Myocyte (in vitro differentiated cells): ENCODE data around the gene HOXA4. TPM values are rescaled to one million over a fixed set of nuclear protein-coding genes. Genes with fewer than 3 reads are reported as not detected.

Experiments
- DNase-seq: peaks from one replicate; pipeline ENCODE4 v3.0.0-alpha.2; 2012; ENCODE audit warnings: low read depth
- polyA plus RNA-seq: library from polyadenylated mRNA; unstranded; fragments of >200 nt; gene quantifications from one replicate; pipeline ENCODE4 v1.2.1, GENCODE V29; 2012; ENCODE audit warnings: missing spikeins
- total RNA-seq: library from RNA; depleted of rRNA; stranded (reverse); fragments of >200 nt; gene quantifications from 2 replicates; pipeline ENCODE4 v1.2.3, GENCODE V29; 2014

The HOXA4 gene
- total RNA-seq = 5.0 and 6.7 TPM in 2 replicates
- 10.5 TPM for polyA plus RNA-seq

DNA sequence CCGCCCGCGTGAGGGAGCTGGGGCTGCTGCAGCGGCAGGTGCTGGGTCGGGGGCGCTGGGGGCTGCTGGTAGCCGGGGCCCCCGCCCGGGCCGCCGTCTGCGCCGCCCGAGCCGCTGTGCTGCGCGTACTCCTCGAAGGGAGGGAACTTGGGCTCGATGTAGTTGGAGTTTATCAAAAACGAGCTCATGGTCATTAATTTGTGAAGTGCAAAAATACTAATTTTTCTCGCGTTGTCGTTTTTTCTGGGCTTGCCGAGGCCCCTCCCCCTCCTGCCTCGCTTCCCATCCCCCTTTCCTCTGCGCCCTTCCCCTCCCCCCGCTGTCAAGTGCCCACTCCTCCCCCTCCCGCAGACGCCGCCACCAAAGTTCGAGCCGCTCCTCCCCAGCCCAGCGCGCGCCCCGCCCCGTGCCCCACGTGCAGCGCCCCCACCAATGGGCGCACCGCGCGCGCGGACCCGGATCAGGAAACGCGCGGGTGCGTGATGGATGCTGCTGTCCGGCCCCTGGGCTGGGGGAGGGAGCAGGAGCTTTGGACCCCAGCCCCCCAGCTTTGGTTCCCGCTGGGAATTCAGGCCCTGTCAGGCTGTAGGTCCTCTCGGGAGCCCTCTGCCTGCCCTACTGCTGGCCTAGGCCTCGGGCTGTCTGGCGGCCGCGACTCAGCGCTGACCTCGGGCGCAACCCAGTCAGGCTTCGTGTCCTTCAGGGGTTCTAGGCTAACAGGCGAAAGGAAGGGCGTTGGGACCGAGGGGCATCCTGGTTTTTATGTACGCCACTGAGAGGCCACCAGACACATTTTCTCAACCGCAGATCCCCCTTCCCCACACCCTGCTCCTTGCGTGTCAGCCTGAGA, at the start of gene HOXA4:
HOXA4 (minus strand) TSS at position 218 of the 850 bp plus-strand sequence; CDS start at position 194, 24 bp downstream.
- peak; percentile 97 for DNase-seq

DNA sequence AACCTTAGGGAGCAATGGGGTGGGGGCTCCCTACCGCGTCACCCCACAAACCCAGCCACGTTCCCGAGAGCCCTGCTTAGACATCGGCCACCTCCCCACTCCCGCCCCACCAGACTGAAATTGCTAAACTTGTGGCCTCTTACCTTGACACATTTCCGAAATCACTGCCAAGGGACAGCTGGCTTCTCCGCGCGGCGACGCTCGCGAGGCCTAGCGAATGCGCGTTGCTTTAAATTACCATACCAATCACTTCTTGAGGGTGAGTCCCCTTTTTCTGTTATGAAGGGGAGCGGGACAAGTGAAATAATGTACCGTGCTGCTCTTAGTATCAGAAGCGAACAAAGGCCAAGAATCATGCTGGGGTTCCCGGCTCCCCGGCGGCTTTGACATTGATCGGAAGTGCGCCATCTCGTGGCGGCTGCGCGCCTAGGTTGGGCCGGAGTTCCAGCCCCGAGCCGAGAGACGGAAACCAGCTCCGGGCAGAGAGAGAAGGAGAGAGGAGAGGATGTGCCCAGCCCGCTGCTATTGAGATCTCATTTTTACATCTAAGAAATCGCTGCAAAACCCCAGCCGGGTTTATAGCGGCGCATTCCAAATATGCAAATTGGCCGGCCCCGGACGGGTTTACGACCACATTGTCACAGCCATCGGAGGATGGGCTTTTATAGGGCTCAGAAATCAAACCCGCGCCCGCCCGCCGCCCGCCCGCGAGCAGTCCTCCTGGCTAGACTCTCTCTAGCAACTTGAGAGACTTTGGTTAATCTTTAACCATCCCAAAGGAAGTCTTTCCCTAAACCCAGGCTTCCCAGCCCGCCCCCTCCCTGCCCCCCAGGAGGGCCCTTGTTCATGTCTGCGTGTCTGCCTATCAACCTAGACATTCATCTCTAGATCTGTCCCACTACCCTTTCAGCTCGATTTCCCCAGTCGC, 49.2 kb upstream of the HOXA4 start:
- DNase-seq = peak; percentile 83

DNA sequence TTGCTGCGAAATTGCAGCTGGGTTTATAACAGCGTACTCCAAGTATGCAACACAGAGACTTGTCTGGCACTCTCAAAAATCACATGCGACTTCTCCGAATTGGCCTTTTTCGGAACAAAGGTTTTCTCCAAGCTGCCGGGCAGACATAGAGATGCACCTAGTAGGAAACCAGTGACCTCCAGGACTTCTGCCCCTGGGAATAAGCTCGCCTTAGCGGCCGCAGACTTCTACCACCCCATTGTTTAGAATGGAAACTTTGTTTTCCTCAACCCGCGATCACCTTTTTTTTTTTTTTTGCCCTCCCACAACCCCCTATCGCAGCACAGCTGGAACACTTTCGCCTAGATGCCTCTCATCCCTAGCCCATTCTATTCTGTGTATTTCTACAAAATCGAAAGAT, 48.5 kb upstream of the HOXA4 start:
- DNase-seq = no peak

DNA sequence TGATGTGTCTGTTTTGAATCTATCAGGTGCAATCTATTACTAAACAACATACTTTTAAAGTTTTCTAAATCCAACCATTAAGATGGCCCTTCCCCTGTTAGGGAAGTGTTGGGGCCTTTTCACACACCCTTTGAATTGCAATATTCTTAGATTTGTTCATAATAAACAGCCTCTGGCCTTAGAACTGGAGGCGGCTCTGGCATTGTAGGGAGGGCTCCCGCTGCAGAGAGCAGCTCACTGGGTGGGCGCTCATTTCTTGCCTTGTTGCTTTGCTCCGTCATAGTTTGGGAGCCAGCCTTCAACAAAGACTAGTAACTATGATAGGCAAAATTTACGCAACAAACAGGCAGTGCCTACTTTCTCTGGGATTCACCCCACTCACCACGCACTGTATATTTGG, 47.8 kb upstream of the HOXA4 start:
- no peak for DNase-seq

DNA sequence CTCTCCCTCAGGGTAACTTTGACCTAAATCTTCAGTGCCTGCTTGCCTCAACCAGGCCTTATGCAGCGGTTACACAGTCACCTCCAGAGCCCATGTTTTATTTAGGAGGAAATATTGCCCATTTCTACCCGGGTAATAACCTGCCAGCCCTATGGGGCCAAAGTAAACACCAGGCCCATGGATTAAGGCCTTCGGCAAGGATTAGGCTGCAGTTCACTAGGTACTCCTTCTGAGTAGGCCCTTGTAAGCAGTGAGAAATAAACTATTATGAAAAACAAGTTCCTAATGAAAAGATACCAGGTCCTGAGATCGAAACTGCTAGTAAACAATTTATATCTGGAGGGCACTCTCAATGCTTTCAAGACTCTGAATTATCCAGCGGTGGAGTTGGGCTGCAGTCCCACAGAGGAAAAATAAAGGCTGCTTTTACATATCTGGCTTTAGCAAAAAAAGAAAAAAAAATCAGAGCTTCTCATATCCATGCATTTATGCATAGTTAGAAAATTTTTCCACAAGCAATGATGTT, 47.3 kb upstream of the HOXA4 start:
- DNase-seq = no peak

DNA sequence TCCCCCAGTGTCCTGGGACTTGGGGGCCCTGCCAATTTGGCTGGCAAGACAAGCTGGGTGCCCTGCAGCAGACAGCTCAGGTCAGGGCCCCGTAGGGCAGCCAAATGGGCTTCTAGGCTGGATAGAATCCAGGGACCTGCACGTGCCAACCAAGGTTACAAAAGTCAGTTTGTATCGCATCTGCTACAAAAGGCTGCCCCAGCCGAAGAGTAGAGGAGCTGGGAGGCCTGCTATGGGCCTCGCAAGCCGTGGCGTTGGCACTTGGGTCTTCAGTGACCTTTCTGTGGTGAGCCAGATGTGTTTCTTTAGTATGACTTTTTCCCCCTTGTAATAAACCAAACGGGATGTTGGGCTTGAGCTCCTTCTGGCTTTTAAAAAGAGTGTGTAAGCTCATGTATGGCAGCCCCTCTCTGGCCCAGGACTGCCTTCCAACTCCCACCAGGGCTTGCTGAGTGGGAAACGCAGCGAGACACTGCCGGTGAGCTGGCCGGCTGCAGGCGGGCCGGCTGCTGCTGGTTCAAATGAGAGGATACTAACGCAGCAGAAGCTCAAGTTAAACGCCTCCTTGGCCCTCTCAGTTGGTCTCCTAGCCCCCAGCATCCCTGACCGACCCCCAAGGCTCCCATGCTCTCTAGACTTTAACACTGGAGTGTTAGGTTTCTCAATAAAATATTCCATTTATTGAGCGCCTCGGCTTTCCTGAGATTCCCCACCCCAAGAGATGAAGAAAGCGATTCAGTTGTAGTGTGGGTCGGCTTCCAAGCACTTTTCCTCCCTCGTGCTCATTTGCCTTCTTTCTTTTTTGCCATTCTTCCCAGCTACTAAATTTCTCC, 46.6 kb upstream of the HOXA4 start:
- DNase-seq = no peak

DNA sequence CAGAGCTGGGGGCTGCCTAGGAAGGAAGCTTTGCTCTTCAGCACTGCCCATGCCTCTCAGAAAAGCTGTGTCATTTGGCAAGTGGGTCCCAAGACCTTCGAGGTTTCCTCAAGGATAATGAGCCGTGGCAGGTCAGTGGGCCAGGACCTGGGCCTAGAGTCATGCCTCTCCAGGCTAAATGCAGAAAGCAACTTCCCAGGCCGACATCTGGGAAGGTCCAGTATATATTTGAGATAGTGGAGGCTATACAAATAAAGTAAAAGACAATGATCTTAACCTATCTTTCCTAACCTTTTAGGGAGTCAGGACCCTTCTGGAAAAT, 45.9 kb upstream of the HOXA4 start:
- DNase-seq = no peak

DNA sequence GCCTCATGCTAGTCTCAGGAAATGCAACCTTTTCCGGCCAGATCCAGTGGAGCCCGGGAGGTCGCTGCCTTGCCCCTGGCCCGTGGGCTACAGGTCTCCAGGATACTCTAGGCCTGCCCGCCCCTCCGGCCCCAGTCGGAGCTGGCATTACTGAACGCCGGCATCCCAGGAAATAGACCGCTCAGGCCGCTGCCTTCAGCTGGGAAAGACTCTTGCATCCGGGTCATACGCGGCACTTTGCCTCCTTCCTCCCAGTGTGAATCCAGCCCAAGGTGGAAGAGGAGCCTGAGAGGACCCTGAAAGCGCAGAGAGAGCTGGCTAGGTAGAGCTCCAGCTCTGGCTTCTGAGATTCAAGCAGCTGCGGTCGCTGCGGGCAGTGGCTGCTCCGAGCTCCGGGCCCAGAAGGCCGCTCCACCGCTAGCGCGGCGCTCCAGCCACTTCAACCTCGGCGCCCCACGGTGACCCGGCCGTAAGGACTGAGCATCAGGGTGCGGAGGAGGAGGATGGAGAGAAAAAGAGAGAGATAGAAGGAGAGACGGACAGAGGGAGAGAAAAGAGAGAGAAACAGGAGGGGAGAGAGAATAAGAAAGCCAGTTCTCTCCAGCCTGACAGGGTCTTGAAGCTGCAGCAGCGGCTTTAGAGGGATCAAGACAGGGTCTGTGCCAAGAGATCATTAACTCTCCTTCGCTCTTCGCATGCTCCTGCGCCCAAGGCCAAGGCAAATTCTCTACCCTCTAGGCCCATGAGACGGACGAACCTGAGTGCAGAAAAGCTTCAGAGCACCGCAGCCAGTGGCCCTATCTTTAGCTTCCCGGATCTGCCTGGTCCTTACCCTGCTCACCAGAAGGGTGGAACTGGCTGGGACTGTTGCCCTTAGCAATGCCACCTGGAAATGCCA, 45.3 kb upstream of the HOXA4 start:
- no peak for DNase-seq

DNA sequence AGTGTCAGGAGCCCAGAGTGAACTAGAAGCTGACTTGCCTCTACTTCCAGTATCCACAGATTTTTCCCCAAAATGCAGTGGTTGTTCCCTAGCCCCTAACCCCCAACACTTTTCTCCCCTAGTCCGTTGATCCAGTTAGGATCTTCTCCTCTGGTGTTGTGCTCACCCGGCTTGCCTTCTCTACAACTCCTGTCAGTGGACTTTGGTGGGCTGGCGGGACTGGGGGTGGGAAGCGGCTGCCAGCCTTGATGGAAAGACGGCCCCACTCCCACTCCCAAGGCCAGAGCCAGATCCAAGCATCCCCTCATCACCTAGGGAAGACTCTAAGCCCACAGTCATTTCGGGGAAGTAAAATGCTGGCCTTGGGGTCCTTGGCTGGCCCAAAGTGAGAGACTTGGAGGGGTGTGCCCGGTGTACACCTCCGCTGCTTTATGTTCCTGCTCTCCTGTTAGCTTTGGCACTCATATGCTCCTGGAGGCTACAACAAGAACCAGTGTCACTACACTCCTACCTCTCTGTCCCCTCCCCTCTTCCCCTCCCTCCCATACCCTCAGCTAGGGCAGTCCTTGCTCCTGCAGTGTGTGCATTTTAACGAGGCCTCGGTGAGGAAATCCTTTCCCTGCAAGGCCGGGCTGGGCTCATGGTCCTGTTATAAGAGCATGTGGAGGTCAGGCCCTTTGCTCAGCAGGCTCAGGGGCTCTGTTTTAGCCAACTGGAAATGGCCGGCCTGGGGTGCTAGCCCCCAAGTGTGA, 44.5 kb upstream of the HOXA4 start:
- DNase-seq = no peak

DNA sequence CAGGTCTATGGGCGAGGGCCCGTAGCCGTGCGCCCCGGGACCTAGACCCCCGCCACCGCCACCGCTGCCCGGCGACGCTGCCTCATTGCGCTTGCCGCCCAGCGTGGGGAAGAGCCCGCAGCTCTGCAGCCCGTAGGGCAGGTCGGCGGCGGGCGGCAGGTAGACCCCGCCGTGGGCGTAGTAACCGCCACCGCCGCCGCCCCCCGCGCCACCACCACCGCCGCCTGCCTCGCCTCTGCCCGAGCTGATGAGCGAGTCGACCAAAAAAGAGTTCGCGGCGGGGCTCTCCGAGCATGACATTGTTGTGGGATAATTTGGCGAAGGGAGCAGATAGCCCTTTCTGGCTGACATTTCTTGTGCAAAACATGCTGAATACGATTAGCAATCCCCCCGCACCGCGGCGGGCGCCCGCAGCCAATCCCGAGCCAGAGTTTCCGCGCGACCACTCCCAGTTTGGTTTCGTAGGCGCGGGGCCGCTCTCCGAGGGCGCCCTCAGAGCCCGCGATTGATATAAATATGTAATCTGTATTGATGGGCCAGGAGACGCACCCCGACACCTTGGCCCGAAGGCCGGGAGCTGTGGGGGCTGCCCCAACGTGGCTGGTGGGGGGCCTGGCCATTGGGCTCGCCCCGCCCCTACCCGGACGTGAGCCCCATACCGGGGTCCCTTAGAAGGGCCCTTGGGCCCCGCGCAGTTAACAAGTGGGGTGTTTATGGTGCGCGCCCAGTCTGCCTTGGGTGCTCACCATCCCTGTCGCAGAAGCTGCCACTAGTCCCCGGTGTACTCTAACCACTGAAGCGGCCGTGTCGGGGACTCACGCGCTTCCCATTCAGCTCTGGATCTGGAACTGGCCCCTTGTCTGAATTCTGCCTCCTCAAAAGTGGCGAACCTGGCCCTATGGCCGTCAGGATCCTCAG, 43.7 kb upstream of the HOXA4 start, which contains the start of gene HOXA10:
HOXA10 (minus strand) TSS at position 365 of the 918 bp plus-strand sequence; CDS start at position 351, 14 bp downstream.
- DNase-seq = peak; percentile 44

DNA sequence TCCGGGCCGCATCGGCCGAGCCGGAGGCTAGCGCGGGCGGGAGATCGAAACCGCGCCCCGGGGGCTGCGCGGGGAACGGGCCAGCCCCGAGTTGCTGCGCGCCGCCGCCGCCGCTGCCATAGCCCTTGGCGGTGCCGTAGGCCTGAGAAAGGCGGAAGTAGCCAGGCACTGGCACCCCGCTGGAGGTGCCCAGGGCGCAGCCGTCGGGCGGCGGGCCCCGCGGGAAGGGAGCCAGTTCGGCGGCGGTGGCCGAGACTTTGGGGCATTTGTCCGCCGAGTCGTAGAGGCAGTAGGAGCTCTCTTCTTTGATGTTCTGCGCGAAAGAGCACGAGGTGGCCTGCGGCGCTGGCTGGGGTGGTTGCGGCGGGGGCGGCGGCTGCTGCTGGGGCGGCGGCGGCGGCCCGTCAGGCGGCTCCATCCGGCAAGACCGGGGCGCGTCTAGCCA, 43.0 kb upstream of the HOXA4 start:
- DNase-seq = no peak

DNA sequence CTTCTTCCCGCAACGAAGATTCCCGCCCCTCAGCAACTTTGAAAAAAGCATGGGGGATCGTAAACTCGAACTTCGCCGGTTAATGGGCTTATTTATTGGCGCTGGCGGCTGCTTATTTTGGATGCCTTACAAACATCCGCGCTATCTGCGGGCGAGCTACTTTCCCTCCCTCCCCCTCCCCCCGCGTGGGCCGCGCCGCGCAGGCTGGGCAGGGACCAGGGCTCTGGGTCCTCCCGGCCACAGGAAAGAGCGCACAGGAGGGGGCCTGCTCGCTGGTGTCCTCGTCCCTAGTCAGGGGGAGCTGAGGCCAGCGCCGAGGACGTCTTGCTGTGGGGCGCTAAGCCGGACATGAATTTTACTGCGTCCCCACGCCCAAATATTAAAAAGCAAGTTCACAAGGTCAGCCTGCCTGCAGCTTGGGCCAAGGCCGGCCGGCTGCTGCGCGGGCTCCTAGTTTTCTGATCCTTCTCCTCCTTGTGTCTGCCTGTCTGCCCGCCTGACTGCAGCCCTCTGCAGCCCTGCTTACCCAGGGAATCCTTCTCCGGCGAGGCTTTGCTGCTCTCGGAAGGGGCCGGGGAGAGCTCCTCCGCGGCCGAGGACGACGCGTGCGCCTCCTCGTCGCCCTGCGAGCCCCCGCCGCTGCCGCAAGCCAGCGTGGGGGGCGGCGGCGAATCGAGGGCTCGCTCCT, 42.4 kb upstream of the HOXA4 start:
- peak; percentile 77 for DNase-seq

DNA sequence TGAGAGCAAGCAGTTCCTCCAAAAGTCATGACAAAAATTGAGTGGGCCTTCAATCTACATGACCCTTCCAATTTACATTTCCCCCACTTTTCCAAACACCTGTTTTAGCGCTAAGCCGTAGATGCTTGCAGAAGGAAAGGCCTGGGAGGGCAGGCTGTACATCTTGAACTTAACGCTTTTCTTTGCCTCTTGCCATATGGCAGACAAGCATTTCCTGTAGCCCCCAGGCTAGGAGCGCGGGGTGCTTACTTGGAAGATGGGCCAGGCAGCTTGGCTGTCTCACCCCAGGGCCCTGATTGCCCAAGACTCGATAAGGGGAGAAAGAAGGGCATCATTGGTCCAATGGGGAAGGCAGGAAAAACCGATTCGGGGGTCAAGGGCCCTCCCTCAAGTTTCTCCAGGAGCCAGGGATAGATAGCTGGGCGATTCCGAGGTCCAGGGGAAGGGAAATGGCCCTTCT, 41.8 kb upstream of the HOXA4 start:
- DNase-seq = no peak

DNA sequence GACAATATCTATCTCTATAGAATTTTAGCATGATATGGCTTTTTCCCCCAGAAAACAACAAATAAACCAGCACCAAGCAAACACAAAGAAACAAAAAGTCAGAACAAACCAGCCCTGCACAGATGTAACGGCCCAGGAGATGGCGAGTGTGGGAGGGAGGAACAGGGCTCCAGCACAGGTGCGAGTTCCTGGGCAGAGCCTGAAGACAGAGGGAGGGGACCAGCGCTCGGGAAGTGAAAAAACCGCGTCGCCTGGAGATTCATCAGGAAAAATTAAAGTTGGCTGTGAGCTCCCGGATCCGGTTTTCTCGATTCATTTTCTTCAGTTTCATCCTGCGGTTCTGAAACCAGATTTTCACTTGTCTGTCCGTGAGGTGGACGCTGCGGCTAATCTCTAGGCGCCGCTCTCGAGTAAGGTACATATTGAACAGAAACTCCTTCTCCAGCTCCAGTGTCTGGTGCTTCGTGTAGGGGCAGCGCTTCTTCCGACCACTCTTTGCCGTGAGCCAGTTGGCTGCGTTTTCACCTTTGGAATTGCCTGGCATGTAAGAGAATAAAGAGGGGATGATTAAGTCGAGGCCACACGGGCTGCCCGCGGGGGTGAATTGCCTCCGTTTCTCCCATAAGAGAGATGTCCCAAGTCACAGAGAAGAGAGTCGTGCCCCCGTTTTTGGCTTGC, 41.2 kb upstream of the HOXA4 start:
- no peak for DNase-seq

DNA sequence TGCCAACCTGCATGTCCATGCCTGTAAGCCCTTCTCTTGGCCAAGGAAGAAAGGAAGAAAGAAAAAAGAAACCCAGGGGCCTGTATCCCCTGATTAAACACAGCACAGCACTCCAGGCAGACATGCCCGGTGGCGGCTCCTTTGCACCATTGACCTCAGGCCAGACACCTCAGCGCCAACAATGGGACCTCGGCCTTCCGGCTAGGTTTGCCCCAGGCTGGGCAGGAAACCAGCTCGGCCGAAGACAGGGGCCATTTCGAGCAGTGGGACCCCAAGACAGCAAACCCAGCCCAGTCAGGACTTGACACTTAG, 40.7 kb upstream of the HOXA4 start:
- DNase-seq = no peak

DNA sequence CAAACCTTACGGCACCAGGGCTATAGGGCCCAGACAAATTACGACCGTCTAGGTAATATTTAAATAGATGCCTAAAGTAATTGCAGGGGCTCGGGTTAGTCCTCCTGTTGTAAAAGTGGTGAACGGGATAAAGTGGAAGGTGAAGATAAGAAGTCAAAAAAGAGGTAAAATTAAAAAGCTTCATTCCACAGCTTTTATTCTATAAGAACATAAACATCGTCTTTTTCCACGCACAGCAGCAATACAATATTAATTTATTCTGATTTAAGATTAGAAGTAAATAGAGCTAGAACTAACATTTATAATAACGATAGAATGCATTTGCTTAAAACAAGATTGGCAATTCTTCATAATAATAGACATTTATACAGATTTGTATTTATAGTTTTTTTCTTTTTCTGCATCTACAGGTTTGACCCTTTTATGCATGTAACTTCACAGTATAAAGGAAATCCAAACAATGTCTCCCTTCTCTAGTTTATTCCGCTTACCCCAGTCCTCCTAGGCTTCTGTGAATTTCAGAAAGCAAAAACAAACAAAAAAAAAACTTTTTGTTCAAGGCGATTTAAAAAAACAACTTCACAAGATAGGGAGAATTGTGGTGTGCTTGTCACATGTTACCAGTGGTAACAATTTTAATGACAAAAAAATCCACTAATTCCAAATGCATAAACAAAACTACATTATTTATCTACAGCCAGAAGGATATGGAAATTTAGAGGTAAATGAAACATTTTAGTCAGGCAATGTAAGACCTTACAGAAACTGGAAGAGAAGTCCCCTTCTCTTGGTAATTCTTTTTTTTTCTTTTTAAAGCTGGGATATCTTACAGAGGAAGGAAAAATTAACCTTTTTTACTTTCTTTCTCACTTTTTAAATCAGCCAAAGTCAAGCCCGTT, 40.1 kb upstream of the HOXA4 start:
- no peak for DNase-seq
